GM18505 (cell line): Measurements from ENCODE around the gene SEMA5B.

ENCODE experiments used
- ATAC-seq: cut with Tn5 transposase; IDR thresholded peaks from one replicate; pipeline ENCODE4 v1.9.1; 2021; ENCODE audit not compliant: unreplicated experiment
- POLR2A ChIP-seq: IDR thresholded peaks from 4 replicates; pipeline ENCODE4 v1.6.1; 2011; ENCODE audit warnings: borderline replicate concordance; ENCODE audit not compliant: insufficient read depth, insufficient read length; ENCODE audit errors: extremely low read depth

SEMA5B gene

DNA sequence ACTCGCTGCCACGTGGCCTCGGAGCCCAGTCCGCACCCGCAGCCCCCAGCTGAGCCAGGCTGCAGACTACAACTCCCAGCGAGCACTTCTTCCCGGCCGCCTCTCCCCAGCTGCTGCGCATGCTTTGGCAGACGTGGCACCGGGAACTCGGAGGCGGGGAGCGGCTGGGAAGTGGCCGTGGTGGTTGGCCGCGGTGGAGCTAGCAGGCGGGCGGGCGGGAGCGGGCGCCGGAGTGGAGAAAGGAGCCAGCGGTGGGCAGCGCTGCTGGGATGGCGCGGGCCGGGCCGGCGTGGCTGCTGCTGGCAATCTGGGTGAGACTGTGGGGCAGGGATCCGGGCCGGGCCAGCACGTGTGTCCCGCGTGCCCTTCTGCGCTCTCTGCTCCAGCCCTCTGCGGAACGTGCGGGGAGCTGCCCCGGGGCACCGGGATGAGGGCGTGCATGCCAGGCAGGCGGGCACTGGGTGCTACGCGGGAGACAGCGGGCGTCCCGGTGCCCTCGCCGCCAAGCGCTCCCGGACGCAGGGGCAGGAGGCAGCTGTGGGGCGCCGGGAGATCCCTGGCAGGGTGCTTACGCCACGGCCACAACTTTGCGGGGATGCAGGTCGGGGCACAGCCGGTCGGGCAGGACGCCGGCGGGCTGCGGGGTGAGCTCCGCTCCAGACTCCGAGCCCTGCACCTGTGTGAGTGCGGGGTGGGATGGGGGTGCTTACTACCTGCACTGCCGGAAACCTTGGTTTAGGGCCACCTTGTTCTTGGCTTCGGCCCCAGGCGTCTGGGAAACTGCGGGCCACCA, 39.5 kb upstream of the SEMA5B start, which contains the start of gene PDIA5:
PDIA5 (plus strand) TSS at position 130 of the 793 bp plus-strand sequence; CDS start at position 270, 140 bp downstream.
- peak; percentile 80 for ATAC-seq
- peak; percentile 69 for TF ChIP-seq POLR2A

DNA sequence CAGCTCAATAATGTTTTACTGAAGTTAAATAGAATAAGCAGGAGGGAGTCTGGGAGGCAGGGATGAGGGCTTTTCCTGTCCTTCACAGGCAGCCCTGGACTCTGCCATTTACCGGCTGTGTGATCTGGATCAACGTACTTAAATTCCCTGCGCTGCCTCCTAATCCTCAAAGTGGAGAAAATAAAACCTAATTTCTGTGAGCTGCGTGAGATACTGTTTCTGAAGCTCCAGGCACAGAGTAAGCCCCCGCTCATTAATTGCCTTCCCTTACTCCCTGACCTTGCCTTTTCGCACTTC, 39.0 kb upstream of the SEMA5B start:
- ATAC-seq = no peak
- TF ChIP-seq POLR2A = no peak

DNA sequence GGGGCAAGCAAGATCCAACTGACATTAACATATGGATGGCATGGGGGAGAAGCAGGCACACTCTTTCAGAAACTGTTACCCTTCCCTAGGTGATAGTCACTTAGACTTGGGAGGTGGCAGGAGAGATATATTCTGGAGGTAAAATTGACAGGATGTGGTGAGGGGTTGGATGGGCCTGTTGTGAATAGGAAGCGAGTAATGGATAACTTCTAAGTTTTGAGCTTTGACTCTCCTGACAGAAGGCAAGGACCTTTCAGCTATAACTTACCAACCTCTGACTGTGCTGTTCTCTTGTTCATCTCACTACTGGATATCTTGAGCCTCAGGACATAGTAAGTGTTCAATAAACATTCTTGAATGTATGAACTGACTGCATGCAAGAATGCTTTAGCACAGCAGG, 37.4 kb upstream of the SEMA5B start:
- no peak for TF ChIP-seq POLR2A
- no peak for ATAC-seq

DNA sequence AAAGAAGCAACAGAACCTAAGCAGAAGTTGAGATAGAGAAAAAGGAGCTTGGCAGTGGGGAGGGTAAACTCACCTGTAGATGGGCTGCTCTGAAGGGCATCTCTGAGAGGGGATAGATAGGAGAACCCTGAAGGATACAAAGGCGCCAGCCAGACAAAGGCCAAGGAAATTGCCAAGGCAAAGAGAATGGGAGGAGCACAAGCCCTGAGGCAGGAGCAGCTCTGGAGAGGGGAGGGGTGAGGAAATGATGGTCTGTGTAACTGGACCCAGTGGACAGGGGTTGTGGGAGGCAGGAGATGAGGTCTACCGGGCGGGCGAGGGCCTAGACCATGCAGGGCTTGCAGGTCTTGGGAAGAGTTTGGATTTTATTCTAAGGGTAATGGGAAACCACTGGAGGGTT, 36.9 kb upstream of the SEMA5B start:
- TF ChIP-seq POLR2A = no peak
- ATAC-seq = no peak

DNA sequence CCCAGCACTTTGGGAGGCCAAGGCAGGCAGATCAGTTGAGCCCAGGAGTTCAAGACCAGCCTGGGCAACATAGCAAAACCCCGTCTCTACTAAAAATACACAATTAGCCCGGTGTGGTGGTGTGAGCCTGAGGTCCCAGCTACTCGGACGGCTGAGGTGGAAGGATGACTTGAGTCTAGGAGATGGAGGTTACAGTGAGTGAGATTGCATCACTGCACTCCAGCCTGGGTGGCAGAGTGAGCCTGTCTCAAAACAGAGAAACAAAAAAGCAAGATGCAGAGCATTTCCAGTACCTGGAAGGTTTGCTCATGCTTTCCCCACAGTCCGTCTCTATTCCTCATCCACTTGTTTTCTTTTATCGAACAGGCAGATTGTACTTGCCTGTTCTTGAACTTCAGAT, 35.5 kb upstream of the SEMA5B start:
- no peak for TF ChIP-seq POLR2A
- ATAC-seq = no peak

DNA sequence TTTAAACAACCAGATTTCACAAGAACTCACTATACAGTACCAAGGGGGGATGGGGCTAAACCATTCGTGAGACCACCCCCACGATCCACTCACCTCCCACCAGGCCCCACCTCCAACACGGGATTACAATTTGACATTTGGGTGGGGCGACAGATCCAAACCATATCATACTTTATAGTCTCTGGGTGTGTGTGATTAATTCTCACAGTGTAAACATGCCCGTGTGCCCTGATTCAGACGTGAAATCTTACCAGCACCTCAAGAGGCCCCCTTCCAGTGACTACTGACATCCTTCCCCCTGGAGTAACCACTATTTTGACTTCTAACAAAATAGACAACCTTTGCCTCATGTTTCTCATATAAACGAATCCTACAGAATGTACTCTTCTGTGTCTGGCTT, 34.3 kb upstream of the SEMA5B start:
- no peak for TF ChIP-seq POLR2A
- no peak for ATAC-seq

DNA sequence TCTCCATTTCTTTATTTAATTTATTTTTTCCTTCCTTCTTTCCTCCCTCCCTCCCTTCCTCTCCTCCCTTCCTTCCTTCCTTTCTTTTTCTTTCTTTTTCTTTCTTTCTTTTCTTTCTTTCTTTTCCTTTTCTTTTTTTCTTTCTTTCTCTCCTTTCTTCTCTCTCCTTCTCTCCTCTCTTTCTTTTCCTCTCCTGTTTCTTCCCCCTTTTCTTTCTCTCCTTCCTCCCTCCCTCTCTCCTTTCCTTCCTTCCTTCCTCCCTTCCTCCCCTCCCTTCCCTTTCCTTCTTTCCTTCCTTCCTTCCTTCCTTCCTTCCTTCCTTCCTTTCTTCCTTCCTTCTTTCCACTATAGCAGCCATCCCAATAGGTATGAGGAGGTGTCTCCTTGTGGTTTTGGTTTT, 32.5 kb upstream of the SEMA5B start:
- no peak for TF ChIP-seq POLR2A
- ATAC-seq = no peak

DNA sequence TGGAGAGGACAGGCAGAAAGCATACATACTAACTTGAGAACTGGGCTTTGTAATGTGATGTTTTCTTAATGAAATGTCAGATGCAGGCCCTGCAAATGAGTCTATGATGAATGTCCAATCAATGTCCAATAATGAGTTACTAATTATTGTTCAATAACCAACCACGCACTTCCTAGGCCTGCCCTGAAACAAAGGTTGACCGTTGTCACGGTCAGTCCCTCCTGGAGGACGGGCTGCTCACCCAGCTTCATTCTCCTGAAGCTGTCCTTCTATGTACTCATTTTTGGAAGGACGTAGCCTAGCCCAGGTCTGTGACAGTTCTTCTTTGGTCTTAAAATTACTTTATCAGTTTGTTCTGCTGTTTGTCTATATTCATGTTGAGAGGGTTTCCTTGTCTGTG, 30.9 kb upstream of the SEMA5B start:
- ATAC-seq = no peak
- TF ChIP-seq POLR2A = no peak

DNA sequence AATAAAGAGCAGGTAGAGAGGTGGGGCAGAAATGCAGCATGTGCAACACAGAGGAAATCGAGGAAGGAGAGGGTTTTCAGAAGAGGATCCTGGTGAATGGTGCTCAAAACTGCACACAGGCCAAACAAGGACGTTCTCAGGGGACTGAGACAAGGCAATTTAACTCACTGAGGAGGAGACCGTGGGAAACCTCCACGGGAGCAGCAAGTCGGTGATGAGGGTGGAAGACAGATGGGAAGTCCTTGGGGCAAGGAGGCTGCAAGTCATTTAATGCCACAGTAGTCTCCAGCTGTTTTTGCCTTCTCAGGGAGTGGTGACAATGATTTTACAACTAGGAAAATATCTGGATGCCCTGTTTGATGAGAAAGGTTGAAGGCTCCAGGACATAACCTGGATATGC, 27.8 kb upstream of the SEMA5B start:
- no peak for TF ChIP-seq POLR2A
- ATAC-seq = no peak

DNA sequence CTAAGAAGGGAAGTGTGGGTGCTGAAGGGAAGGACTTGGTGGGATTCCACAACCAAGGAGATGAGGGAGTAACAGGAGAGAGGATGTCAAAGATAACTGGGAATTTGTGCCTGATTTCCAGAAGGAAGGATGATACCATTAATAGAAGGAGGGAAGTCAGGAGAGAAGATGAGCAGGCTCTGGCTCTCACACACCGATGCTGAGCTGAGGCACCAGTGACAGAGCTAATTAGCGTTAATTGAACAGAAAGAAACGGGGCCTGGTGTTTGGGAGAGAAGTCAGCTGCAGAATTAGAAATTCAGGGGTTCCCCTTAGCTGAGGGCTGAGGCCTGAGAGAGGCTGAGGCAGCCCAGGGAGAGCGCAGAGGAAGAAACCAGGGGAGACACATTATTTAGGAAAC, 27.4 kb upstream of the SEMA5B start:
- TF ChIP-seq POLR2A = no peak
- no peak for ATAC-seq

DNA sequence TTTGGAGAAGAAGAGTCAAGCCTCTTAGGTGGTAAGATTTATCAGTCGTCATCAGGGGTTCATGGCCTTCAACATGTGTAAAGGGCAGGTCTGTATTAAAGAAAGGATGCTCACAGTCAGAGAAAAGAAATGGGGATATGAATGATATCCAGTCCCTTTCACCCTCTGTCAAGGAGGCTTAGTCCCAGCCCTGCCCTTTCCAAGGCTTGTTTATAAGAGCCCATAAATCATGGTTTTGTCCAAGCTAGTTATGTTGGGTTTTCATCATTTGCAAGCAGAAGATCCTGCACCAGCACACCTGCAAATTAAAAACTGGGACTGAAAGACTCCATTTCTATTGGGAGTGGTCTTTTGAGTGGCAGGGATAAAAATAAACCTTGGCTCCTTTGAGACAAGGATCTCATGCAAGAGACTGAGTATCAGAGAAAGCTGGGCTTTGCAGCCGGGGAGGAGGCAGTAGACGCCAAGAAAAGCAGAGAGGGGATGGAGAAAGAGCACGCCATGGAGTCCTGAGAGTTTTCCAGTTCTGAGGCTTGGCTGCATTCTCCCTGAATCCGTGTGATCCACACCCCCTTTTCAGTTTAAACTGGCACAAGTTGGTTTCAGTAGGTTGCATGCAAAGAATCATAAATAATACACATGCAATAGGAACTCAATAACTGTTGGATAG, 26.7 kb upstream of the SEMA5B start:
- ATAC-seq = no peak
- no peak for TF ChIP-seq POLR2A

DNA sequence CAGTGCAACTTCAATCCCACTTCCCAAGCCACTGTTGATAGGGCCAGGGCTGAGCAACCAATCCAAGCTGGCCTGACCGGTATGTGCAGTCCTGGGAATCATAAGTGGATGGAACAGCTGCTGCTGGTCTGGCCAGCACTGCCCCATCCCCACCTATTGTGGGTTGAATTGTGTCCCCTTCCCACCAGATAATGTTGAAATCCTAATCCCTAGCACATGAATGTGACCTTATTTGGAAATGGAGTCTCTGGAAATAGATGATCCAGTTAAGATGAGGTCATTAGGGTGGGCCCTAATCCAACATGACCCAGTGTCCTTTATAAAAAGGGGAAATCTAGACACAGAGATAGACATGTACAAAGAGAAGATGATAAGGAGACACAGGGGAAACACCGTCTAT, 25.5 kb upstream of the SEMA5B start:
- TF ChIP-seq POLR2A = no peak
- ATAC-seq = no peak

DNA sequence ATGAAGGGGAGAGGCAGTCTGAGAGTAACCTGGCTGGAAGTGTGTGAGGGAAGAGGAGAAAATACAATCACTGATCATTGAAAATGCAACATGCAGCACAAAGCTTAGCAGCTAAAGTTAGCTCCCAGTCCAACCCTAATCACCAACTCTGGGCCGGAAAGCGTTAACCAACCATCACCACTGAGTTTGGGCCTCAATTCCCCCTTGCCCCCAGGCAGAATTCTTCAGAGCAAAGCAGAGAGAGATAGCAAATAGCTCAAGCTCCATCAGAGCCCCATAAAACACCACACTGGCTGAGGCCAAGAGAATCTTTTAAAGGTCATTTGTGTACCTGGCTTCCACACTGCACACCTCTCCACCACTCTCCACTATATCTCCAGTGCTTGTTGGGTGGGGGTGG, 23.1 kb upstream of the SEMA5B start:
- TF ChIP-seq POLR2A = no peak

DNA sequence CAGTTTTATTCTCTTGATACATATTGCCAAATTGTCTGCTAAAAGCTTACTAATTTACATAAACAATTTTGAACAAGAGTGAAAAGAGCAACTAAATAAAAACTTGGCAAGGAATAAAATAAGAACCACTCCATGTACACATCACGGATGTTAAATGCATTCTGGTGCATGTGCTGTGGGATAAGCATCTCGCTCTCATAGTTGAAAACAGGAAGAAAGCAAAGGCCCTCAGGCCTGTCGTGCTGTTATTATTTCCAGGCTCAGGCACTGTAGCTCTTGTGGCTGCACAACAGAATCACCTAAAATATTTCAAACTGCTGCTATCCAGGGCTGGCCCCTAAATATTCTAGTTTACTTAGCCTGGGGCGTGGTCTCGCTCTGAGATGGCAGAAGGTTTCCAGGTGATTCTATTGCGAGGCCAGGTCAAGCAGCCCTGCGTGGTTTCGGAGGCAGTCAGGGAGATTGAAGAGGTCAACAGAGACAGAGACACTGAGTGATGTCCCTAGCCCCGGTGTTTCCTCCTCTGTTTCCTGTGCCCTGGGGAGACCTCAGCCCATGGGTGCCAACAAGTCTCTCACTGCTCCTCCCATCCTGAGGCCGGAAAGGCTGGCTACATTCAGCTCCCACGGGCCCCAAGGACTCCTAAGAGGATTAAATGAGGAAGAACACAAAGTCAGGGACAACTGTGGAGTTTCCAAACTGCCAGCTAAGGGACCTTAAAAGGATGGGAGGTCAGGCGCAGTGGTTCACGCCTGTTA, 21.1 kb upstream of the SEMA5B start:
- no peak for TF ChIP-seq POLR2A
- no peak for ATAC-seq

More for the DNA sequence above, 23.1 kb upstream of the SEMA5B start:
- ATAC-seq = no peak
